GM03348 (cell line): ENCODE measurements around the gene FBLIM1.
"Not testable (repeated sequence)": the region's sequence is repeated elsewhere in the genome, so short reads cannot be mapped to it uniquely, and the experiment has no call there.

ENCODE experiments used
- DNase-seq: peaks from one replicate; pipeline ENCODE4 v3.0.0; 2012; ENCODE audit warnings: low spot score

FBLIM1 gene

DNA sequence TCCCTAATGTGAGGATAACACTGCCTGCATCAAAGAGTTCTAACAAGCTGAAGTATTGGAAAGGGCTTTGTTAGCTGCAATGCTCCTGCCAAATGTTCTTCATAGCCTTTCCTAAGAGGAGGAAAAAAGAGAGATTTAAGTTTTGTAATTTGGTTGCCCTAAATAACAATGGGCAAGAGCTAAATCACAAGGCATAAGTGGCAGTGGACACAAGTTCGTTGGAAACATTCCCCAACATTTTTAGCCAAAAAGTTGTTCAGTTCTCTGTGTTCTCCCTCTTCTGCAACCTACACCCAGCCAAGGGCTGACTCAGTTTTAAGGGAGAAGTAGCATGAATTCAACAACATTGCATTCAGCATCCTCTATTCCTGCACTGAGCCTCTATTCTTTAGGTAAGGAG is 51.5 kb downstream of the FBLIM1 start:
- DNase-seq, result peak; percentile 10

DNA sequence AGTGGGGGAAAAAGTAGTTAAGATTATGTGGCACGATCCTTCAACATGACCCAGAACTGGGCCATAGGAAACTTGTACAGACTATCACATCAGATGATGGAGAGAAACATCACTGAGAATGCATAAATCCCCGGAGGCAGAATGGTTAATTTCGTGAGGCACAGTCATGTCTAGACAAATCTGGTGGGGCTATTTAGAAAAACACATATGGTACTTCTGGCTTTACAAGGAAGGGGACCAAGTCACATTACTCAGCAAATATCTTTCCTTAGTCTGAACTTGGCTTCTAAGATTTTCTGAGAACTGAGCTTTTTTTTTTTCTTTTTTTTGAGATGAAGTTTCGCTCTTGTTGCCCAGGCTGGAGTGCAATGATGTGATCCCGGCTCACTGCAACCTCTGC is 58.1 kb downstream of the FBLIM1 start:
- DNase-seq, result peak; percentile 25

DNA sequence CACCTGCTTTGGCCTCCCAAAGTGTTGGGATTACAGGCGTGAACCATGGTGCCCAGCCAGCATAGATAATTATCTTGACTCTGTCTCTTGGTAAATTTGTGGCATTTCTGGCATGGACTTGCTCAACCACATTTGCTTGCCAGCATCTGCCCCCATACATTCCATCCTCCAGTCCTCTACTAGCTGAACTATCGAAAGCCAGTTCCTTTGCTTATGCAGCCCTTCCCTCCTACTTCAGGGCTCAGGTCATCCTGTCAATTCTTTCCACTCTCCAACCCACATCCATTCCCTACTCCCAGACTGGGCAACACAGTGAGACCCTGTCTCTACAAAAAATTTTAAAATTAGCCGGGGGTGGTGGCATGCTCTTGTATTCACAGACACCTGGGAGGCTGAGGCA is 61.9 kb downstream of the FBLIM1 start:
- peak; percentile 59 for DNase-seq

DNA sequence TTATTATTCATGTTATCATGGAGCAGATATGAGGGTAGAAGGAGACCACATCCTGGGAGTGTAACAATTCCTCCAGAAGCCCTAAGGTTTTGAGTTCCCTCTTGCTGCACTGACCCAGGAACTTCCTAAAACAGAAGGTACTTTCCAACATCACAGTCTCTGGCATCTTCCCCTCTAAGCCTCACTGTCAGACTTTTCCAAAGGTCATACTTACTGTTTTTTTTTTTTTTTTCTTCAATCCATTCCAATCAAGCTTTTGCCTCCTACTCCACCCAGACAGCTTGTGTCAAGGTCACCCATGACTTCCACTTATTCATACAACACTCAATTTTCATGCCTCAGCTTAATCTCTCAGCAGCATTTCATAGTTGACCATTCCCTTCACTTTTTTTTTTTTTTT is 67.2 kb downstream of the FBLIM1 start:
- DNase-seq, result peak; percentile 55

DNA sequence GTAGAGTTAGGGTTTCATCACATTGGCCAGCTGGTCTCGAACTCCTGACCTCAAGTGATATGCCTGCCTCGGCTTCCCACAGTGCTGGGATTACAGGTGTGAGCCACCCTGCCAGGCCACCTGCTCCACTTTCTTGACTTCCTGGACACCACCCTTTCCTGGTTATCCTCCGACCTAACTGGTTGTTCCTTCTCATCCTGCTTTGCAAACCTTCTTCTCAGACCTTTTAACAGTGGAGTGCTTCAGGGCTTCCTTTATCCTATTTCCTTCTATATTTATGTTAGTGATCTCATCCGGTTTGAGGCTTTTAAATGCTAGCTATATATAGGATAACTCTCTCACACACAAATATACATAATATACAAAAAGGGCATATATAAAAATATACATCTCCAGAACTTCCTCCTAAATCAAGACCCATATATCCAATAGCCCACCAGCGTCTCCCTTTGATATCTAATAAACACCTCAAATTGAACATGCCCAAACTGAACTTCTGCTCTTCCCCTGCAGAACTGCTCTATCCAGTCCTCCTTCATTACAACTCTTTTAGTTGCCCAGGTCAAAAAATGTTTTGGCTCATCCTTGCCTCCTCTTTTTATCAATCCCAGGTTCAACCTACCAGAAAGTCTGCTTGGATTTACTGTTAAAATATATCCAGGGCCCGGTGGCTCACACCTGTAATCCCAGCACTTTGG is 68.4 kb downstream of the FBLIM1 start:
- DNase-seq, result no peak

DNA sequence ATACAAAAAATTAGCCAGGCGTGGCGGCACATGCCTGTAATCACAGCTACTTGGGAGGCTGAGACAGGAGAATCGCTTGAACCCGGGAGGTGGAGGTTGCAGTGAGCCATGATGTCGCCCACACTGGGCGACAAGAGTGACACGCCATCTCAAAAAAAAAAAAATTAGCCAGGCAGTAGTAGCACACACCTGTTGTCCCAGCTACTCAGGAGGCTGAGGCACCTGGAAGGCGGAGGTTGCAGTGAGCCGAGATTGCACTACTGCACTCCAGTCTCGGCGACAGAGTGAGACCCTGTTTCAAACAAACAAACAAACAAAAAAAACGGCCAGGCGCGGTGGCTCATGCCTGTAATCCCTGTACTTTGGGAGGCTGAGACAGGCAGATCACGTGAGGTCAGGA is 69.0 kb downstream of the FBLIM1 start:
- not testable (repeated sequence) for DNase-seq

DNA sequence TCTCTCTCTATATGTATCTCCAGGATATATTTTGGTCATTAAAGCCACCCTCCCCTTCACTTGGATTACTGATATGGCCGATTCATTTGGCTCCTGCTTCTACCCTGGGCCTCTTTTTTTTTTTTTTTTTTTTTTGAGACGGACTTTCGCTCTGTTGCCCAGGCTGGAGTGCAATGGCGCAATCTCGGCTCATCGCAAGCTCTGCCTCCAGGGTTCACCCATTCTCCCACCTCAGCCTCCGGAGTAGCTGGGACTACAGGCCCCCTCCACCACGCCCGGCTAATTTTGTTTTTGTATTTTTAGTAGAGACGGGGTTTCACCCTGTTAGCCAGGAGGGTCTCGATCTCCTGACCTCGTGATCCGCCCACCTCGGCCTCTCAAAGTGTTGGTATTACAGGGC is 70.3 kb downstream of the FBLIM1 start:
- DNase-seq, result not testable (repeated sequence)

DNA sequence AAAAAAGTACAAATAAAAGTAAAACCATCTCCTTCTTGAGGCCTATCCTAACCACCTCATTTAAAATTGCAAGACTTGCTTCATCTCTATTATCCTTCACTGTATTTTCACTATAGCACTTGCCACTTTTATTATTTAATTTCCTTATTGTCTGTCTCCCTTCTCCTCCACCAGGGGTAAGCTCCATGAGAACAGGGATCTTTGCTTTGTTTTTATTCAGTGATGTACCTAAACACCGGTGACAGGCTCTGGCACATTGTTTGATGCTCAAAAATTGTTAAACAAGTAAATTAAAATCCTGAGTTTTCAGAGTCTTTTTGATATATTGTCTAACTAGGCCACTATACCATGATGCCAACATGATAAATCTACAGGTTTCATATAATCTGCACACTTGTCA is 71.7 kb downstream of the FBLIM1 start:
- DNase-seq, result no peak

DNA sequence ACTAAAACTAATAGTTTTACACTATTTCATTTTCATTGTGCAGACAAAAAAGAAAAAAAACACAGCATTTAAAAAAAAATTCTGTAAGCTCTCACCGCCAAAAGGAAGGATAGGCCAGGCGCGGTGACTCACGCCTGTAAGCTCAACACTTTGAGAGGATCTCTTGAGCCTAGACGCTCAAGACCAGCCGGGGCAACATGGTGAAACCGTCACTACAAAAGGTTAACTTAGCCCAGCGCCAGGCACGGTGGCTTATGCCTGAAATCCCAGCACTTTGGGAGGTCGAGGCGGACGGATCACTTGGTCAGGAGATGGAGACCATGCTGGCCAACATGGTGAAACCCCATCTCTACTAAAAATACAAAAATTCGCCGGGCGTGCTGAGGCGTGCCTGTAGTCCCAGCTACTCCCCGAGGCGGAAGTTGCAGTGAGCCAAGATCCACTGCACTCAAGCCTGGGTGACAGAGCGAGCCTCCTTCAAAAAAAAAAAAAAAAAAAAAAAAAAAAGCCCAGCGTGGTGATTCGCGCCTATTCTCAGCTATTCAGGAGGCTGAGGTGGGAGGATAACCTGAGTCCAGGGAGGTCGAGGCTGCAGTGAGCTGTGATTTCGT is 74.6 kb downstream of the FBLIM1 start:
- DNase-seq, result peak; percentile 52

DNA sequence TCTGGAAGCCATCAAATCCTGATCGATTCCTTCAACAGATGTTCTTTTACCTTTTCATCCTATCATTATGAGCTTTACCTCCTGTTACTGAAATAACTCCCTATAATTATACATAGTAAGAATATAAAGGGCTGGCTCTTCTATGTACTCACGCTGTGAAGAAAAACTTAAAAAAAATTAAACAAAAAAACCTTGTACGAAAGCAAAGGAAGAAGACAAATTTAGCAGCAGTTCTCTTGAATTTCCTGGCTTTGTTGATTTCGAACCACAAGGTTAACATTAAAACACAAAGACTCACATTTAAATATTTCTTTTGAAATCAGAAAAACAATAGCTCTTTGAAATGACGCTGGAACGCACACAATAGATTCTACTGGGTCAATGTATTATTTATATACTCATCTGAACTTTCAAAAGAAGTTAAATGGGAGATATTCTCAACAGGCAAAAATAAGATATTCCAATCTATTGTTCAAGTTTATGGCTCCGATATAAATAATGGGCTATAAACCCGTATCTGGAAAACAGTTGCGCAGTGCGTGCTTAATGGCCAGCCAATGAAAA is 75.3 kb downstream of the FBLIM1 start:
- DNase-seq, result peak; percentile 84

- peak; percentile 88 for DNase-seq
Observed at GRCh38 chr1:15834406-15835204, 76.0 kb downstream of the FBLIM1 start.

- DNase-seq, result no peak
Observed at GRCh38 chr1:15835205-15835740, 76.7 kb downstream of the FBLIM1 start.

DNA sequence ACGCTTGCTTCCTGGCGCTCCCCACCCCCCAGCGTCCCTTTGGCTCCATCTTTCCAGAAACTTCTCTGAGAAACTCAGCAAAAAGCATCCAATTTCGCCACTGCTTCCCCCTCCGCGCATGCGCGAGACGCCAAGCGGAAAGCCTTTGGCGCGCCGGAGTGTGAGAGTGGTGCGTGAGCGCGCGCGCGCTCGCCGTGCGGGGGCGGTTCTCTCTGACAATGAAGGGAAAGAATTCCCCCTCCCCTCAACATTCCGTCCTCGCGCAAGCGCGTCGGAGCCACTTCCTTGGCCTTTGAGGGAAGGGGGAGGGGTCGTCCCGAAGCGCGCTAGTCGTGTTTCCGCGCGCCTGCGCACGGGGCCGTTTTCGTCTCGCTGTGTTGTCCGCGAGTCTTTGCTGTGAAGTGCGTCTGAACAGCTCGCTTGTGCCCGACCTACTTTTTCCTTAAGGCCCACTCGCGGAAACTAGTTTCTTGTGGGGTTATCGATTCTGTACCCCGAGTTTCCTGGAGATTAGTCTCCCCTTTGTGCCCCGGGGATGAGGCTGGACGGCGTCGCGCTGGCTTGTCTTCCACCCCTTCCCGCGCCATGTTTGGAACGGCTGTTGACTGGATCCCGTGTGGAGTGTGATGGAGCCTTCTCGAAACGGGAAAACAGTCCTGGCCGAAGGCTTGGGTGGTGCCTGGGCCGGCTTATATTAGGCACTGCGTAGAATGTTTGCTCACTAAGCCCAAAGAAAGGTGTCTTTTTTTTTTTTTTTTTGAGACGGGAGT is 77.3 kb downstream of the FBLIM1 start:
- peak; percentile 96 for DNase-seq
